HCT116 (cell line): ENCODE measurements around the gene MBP. TPM values are rescaled to one million over a fixed set of nuclear protein-coding genes. Genes with fewer than 3 reads are reported as not detected.
"Not testable (repeated sequence)": the region's sequence is repeated elsewhere in the genome, so short reads cannot be mapped to it uniquely, and the experiment has no call there.

ENCODE experiments used
- ATAC-seq: fragments of 200-7000 bp; cut with Tn5 transposase; 2 replicates; pipeline ENCODE4 v1.9.1; 2020; ENCODE audit warnings: mild to moderate bottlenecking, moderate library complexity
- BruUV-seq: library from RNA; stranded (reverse); fragments of 400-500 nt; replicated peaks from 2 replicates; lab custom pipeline; 2021; lab: Mats Ljungman, UMichigan
- CTCF ChIA-PET: fragments of 300-600 bp; sonication (Branson Sonifier 250); formaldehyde crosslinking; loops from one replicate; lab custom pipeline; 2021; ENCODE audit warnings: antibody characterized with exemption; lab: Charles Lee
- POLR2A ChIA-PET: fragments of 300-600, 350-600 bp; sonication (Branson Sonifier 250); formaldehyde crosslinking; loops from one replicate; lab custom pipeline; 2021; ENCODE audit warnings: antibody characterized with exemption; lab: Charles Lee
- RAD21 ChIA-PET, 2 experiments: fragments of 300-600 bp; sonication (Branson Sonifier 250); formaldehyde crosslinking; loops; one replicate each; lab custom pipeline; 2023; ENCODE audit warnings: low total read pairs in 2 of 2; ENCODE audit not compliant: uncharacterized antibody in 2 of 2, unreplicated experiment in 2 of 2, low non-redundant PET in 1 of 2; lab: Charles Lee
- DNase-seq: peaks from one replicate; pipeline ENCODE4 v3.0.0-alpha.2; 2010; ENCODE audit warnings: low read depth, low spot score
- H2AFZ ChIP-seq: fragments of 200-600 bp; shearing (Covaris generic), sonication (generic); 2 replicates; pipeline ENCODE4 v1.6.1; 2017; ENCODE audit warnings: low read depth, mixed run types, mixed read lengths, antibody characterized with exemption, low read length; ENCODE audit not compliant: poor library complexity, severe bottlenecking
- H3K27ac ChIP-seq: 2 replicates; pipeline ENCODE4 v1.5.1; 2012; ENCODE audit warnings: low read depth, low read length
- H3K27me3 ChIP-seq: fragments of 200-600 bp; sonication (generic); 2 replicates; pipeline ENCODE4 v1.6.1; 2016; ENCODE audit warnings: mixed run types, low read length, mixed read lengths; ENCODE audit not compliant: insufficient read depth
- H3K36me3 ChIP-seq, 2 experiments: fragments of 200-500 bp in 1 of 2; fragments of 200-600 bp in 1 of 2; sonication (Bioruptor generic) in 1 of 2; sonication (generic) in 1 of 2; 2 replicates each; pipeline versions ENCODE4 v1.5.1 to v1.6.1; 2014 to 2016; ENCODE audit warnings: low read length in 2 of 2, inconsistent platforms in 1 of 2, mixed read lengths in 1 of 2, mixed run types in 1 of 2; ENCODE audit not compliant: insufficient read depth in 2 of 2, control insufficient read depth in 1 of 2
- H3K4me1 ChIP-seq, 2 experiments: fragments of 200-600 bp in 1 of 2; sonication (generic) in 1 of 2; 2 replicates each; pipeline versions ENCODE4 v1.5.1 to v1.6.1; 2012 to 2017; ENCODE audit warnings: low read length in 2 of 2, inconsistent platforms in 1 of 2, mild to moderate bottlenecking in 1 of 2, mixed read lengths in 1 of 2, mixed run types in 1 of 2, moderate library complexity in 1 of 2; ENCODE audit not compliant: insufficient read depth in 2 of 2, control insufficient read depth in 1 of 2
- H3K4me2 ChIP-seq: fragments of 200-600 bp; sonication (generic); 2 replicates; pipeline ENCODE4 v1.6.1; 2017; ENCODE audit warnings: mixed run types, low read length, mixed read lengths
- H3K4me3 ChIP-seq, 2 experiments: fragments of 200-600 bp in 1 of 2; sonication (generic) in 1 of 2; replicated peaks in 1 of 2; 2 replicates each; pipeline ENCODE4 v1.5.1; 2011 to 2016; ENCODE audit warnings: low read length in 2 of 2, control low read depth in 1 of 2, low read depth in 1 of 2, mild to moderate bottlenecking in 1 of 2, mixed read lengths in 1 of 2, mixed run types in 1 of 2
- H3K79me2 ChIP-seq: fragments of 200-600 bp; sonication (generic); 2 replicates; pipeline ENCODE4 v1.6.1; 2017; ENCODE audit warnings: mild to moderate bottlenecking, mixed run types, low read length, moderate library complexity, mixed read lengths; ENCODE audit not compliant: insufficient read depth
- H3K9ac ChIP-seq: fragments of 200-600 bp; sonication (generic); 2 replicates; pipeline ENCODE4 v1.6.1; 2016; ENCODE audit warnings: low read length, mixed read lengths
- H3K9me2 ChIP-seq: fragments of 200-600 bp; sonication (generic), shearing (Covaris generic); 2 replicates; pipeline ENCODE4 v1.6.1; 2017; ENCODE audit warnings: mixed run types, mild to moderate bottlenecking, moderate library complexity; ENCODE audit not compliant: insufficient read depth
- H3K9me3 ChIP-seq, 2 experiments: fragments of 200-500 bp in 1 of 2; fragments of 200-600 bp in 1 of 2; sonication (Bioruptor generic) in 1 of 2; sonication (generic) in 1 of 2; 2 replicates each; pipeline ENCODE4 v1.6.1; 2014 to 2017; ENCODE audit warnings: low read length in 2 of 2, mixed read lengths in 2 of 2, inconsistent platforms in 1 of 2, low read depth in 1 of 2, mild to moderate bottlenecking in 1 of 2, mixed run types in 1 of 2, moderate library complexity in 1 of 2; ENCODE audit not compliant: control insufficient read depth in 1 of 2, insufficient read depth in 1 of 2
- H4K20me1 ChIP-seq: fragments of 200-600 bp; sonication (generic), shearing (Covaris generic); 2 replicates; pipeline ENCODE4 v1.6.1; 2017; ENCODE audit warnings: mixed run types, mild to moderate bottlenecking, moderate library complexity; ENCODE audit not compliant: insufficient read depth
- CBX3 ChIP-seq: IDR thresholded peaks from 2 replicates; pipeline ENCODE4 v1.6.1; 2012; ENCODE audit warnings: low read depth
- CEBPB ChIP-seq: IDR thresholded peaks from 2 replicates; pipeline ENCODE4 v1.6.1; 2012; ENCODE audit warnings: low read depth
- ELF1 ChIP-seq: IDR thresholded peaks from 2 replicates; pipeline ENCODE4 v1.6.1; 2012; ENCODE audit warnings: low read depth, borderline replicate concordance
- JUND ChIP-seq: IDR thresholded peaks from 2 replicates; pipeline ENCODE4 v1.6.1; 2012
- POLR2A ChIP-seq: IDR thresholded peaks from 2 replicates; pipeline ENCODE4 v1.7.0; 2011; ENCODE audit warnings: borderline replicate concordance; ENCODE audit not compliant: insufficient read depth, insufficient read length; ENCODE audit errors: extremely low read depth
- RAD21 ChIP-seq: IDR thresholded peaks from 2 replicates; pipeline ENCODE4 v1.6.1; 2012; ENCODE audit warnings: low read depth, mild to moderate bottlenecking
- SP1 ChIP-seq: IDR thresholded peaks from 2 replicates; pipeline ENCODE4 v1.6.1; 2012; ENCODE audit warnings: low read depth
- SRF ChIP-seq: IDR thresholded peaks from 2 replicates; pipeline ENCODE4 v1.6.1; 2012; ENCODE audit warnings: low read depth
- TCF7L2 ChIP-seq: IDR thresholded peaks from 2 replicates; pipeline ENCODE4 v1.7.0; 2011; ENCODE audit warnings: borderline replicate concordance, inconsistent platforms; ENCODE audit not compliant: insufficient read depth, insufficient read length; ENCODE audit errors: extremely low read depth
- ZBTB33 ChIP-seq: IDR thresholded peaks from 2 replicates; pipeline ENCODE4 v1.6.1; 2011; ENCODE audit warnings: mild to moderate bottlenecking, low read length, moderate library complexity; ENCODE audit not compliant: insufficient replicate concordance; ENCODE audit errors: extremely low read depth
- ZFX ChIP-seq: fragments of 450-650 bp; IDR thresholded peaks from 2 replicates; pipeline ENCODE4 v1.6.1; 2017
- ZNF274 ChIP-seq: fragments of 200-500 bp; sonication (Bioruptor generic); IDR thresholded peaks from 2 replicates; pipeline ENCODE4 v1.6.1; 2014; ENCODE audit warnings: mild to moderate bottlenecking, low read depth, low read length, inconsistent platforms
- intact Hi-C: fragments of 100-400 bp; cut with micrococcal nuclease; formaldehyde crosslinking; loops from 2 replicates; pipeline ENCODE4 v1.10.0; 2022
- total RNA-seq: library from RNA; stranded (reverse); gene quantifications from one replicate; pipeline ENCODE4 v1.2.1, GENCODE V29; 2021; ENCODE audit not compliant: unreplicated experiment

MBP gene
- total RNA-seq, 1 experiment from 2014 or later = 34.9 TPM

GRCh38 chr18:77019641-77020040, 112.9 kb downstream of the MBP start:
- H3K4me2 ChIP-seq = no peak overlapping the region
- DNase-seq (no peak), ATAC-seq (no peak)
- H3K79me2 ChIP-seq = no peaks in the 10 kb centered on the region
- H3K4me1 ChIP-seq = no peaks in the 10 kb centered on the region
- no peaks in the 10 kb centered on the region for H3K27me3 ChIP-seq
- H3K36me3 ChIP-seq = peaks cover 3 to 13% of the 10 kb centered on the region in 2 experiments; a peak in 3 of 4 replicates
- H3K9ac ChIP-seq = no peak overlapping the region
- ChIA-PET RAD21 (no interaction called here), CTCF (no interaction called here), POLR2A (no interaction called here)
- no peak overlapping the region for H3K4me3 ChIP-seq
- no TSS peak for BruUV-seq
- H2AFZ ChIP-seq = no peak overlapping the region
- no peak overlapping the region for H3K27ac ChIP-seq
- intact Hi-C loops = no loop called here
- no peaks in the 10 kb centered on the region for H3K9me3 ChIP-seq
- TF ChIP-seq CEBPB (no peak), ZBTB33 (no peak), ZFX (no peak), SRF (no peak), ZNF274 (no peak), SP1 (no peak), CBX3 (no peak), JUND (no peak), POLR2A (no peak), TCF7L2 (no peak), RAD21 (no peak), ELF1 (no peak)
- no peaks in the 10 kb centered on the region for H4K20me1 ChIP-seq
- no peaks in the 10 kb centered on the region for H3K9me2 ChIP-seq

GRCh38 chr18:77018650-77019049, 113.9 kb downstream of the MBP start:
- ATAC-seq, H3K4me3 ChIP-seq, RAD21 ChIA-PET, H3K27ac ChIP-seq, H3K9ac ChIP-seq, H3K4me2 ChIP-seq, POLR2A ChIA-PET, BruUV-seq, CTCF ChIA-PET, H3K27me3 ChIP-seq, H3K79me2 ChIP-seq, DNase-seq, H2AFZ ChIP-seq, H3K9me3 ChIP-seq, H3K4me1 ChIP-seq, H4K20me1 ChIP-seq, intact Hi-C loops, H3K9me2 ChIP-seq: not testable (repeated sequence)
- H3K36me3 ChIP-seq = peaks cover 3 to 13% of the 10 kb centered on the region in 2 experiments; a peak in 3 of 4 replicates
